NCI-H510A treated with DMSO at 0.1 percent for 48 hours (cell line): ENCODE measurements around the gene MDGA2.

Source experiments
- DNase-seq: peaks from one replicate; lab custom pipeline; 2025; lab: John Stamatoyannopoulos, UW

The MDGA2 gene

DNA sequence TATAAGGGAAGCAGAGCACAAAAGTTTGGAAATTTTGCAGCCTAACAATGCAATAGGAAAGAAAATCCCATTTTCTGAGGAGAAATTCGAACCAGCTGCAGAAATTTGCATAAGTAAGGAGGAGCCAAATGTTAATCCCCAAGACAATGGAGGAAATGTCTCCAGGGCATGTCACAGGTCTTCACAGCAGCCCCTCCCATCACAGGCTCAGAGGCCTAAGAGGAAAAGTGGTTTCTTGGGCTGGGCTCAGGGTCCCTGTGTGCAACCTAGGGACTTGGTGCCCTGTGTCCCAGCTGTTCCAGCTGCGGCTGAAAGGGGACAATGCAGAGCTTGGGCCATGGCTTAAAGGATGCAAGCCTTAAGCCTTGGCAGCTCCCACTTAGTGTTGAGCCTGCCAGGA lies 190.0 kb downstream of the MDGA2 start:
- DNase-seq = no peak

DNA sequence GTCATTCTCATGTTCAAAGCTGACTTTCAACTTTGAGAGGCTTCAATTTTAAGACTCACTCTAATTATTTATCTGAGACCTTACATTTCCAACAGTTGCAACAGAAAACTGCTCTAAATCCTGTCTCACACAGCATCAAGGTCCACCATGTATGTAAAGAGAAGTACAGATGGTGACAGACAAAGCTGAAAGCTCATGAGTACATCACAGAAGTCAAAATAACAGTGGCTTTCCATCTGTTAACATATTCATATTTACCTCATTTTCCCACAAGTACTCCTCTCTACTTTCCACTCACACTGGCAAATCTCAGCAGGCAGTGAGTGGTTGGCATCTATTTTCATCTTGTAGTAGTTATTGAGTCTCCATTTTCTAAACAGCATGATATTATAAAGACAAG lies 192.0 kb downstream of the MDGA2 start:
- no peak for DNase-seq

DNA sequence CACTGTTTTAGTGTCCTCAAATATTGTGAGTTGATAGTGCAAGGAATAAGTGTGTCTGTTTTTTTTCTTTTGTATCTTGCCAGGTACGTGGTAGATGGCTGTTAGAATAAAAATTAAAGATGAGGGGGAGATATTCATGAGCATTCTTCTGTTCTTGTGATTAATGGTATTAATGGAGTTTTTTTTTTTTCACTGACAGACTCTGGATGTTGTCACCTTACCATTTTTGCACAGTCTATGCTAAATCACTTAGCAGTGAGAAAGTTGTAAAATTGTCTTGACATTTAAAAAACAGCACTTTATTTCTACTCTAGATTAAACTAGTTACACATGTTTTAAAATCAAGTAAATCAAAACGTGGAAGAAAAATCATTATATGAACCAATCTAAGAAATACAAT lies 204.3 kb downstream of the MDGA2 start:
- no peak for DNase-seq

DNA sequence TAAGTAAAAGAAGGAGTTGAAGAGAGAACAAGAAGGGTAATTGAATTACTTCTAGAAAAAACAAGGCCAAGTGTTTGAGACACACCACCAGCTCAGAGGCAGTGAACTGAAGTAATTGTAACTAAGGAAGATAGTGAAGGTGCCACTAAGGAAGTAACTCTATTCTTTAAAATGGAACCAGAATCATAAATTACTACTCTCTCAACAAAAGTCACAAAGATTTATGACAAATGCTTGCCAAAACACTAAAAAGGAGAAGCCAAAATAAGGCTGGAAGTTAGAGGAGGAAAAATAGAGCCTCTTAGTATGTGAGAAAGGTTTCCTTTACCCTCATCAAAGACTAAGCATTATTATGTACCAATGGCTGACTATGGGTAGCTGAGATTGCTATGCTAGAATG lies 208.5 kb downstream of the MDGA2 start:
- DNase-seq = no peak

DNA sequence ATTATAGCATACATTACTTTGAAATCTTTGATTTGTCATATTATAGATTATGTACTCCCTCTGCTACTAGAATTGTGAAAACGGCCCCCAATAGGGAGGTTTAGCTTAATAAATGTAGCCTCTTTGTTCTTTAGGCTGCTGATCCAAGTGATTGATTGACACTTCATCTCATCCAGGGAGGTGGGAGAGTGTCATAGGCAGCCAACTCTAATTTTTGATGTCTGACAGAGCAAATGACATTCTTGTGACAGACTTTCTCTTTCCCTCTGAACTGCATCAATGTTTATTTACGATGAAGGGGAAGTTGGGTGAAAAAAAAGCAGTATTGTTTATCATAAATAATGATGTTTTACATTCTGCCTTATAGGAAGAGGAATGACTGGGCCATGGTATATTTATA lies 221.4 kb downstream of the MDGA2 start:
- DNase-seq = no peak

DNA sequence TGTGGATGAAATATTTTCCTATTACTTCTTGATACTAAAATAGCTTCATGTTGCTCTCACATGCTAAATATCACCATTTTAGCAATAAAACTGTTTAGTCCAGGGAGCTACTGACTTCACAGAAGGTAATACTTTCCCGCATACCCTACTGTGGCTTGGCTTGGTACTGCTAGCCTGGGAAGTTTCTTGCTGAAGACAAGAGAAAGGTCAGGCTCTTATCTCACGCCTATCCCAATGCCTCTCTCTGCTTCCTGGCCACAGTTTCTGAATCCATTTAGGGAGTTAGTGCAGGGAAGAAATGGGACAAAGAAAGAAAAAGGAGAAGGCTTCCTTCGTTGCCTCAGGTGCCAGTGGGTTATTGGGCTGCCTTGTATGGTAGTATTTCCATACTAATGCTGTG lies 228.3 kb downstream of the MDGA2 start:
- no peak for DNase-seq

DNA sequence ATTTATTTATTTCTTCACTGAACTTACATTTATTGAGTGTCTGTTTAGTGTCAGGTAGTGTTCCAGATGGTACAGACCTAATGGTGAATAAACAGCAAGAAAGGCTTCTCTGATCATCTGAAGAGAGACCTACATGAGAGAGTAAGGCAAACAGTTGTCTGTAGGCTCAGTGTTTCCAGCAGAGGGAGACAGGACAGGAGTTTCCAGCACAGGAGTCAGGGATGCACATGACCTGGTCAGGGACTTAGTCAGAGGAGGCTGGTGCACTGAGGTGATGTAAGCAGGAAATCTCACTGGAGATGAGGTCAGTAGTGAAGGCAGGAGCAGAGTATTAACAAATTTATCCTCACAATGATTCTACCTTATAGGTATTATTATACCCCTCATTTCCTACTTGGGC lies 233.2 kb downstream of the MDGA2 start:
- DNase-seq = no peak

DNA sequence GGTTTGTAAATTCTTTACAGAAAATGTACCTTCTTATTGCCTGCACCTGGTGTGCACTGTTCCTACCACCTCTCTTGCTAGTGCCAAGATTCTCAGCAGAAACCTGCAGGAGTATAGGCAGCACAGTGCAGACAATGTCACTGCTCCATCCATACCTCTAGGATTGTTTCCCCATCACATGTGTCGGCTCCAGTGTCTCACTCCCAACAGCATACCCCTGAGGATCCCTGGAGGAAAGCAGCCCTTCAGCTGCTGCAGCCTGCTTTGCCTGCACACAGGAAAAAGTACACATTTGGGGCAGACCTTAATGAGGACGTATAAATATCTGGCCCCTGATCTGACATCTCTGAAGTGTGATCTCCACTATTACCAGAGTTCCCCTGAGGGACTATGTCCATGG lies 235.5 kb downstream of the MDGA2 start:
- DNase-seq = no peak

DNA sequence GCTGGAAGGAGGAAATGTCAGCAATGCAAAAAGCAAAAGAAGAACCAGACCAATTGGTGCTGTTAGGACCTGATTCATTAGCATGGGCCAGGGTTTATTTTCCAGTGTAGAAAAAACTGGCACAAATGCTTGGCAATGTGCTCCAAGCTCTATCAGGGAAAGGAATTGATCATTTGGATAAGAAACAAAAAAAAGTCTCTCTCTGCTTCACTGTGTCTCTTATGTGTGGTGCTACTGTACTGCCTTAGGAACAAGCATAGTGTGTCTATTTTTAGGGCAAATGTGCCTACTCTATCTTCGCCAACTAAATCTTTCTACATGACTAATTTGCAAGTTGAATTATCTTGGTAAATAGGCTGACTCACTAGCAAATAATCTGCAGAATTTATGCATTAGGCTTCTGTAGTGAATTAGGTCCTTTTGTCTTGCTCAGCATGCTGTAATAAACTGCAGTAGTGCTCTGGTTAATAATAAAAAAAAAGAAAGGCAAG lies 236.7 kb downstream of the MDGA2 start:
- DNase-seq = no peak

DNA sequence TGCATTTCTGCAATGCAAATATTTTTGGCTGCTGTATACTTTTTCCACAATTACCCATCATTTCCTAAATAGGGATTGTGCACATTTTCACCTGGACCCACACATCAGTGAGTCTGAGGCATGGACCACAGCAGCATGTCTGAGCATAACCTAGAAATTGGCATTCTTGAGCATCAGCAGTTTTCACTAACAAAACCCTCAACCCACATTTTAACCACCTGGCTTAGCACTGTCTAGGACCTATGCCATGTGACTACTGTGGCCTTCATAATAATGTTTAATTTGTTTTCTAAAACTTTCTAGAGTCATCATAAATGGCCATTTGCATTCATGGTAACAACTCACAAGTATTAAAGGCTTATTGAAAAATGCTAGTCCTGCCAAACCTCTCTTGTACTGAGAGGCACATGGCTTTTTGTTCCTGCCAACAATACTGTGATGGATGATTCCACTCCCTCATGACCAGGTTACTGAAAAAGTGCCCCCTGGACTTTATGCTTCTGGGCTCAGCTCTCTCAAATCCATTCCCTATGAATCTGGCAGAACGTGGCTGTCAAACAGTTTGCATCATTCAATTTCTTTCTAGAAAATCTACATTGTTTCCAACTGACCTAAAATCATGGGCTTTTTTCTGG lies 240.0 kb downstream of the MDGA2 start:
- DNase-seq = no peak

DNA sequence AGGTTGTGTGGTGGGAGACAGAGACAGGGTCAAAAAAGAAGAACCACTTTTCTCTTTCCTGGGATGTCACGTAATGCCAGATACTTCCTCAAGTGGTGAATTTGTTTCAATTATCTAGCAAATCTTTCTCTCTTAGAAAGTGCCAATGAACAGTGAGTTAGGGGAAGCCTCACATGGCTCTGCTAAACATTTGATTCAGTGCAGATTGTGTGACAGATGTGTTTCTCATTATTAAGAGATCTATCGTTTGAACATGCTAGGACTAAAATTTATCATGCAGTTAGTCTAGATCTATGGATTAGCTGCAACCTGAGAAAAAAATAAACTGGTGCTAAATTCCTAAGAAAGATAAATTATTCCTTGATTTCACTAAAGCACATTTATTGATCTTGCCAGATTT lies 247.8 kb downstream of the MDGA2 start:
- no peak for DNase-seq

DNA sequence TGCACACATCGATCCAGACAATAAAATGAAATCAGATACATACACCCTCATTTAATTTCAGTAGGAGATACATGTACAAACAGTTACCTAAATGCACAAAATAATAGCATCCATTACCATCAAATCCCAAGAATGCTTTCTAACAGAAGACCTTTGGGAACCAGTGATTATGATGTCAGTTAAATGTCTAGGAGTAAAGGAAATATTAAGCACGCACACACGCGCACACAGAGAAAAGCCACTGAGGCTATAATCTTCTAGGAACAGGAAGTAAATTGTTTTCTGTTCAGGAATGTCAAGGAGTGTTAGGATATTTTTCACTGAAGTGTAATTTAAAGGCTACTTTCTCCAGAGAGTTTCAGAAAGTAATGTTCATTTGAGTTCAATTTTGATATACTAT lies 250.1 kb downstream of the MDGA2 start:
- DNase-seq = no peak

DNA sequence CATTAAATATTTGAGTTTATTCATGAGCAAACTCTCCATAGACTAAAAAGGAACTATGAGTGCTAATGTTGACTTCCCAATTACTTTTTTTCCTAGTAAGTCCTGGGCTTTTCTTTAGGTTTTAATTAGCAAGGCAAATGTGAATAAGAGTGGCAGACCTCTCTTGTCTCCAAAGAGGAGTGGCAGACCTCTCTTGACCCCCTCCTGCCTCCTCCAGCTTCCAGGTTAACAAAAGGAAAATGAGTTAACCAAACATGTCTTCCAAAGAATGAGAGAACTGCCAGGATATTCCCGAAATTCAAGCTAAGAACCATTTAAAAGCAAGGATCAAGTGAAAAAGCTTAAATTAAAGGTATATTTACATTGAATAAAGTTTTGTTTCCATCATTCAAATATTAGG lies 253.2 kb downstream of the MDGA2 start:
- no peak for DNase-seq

DNA sequence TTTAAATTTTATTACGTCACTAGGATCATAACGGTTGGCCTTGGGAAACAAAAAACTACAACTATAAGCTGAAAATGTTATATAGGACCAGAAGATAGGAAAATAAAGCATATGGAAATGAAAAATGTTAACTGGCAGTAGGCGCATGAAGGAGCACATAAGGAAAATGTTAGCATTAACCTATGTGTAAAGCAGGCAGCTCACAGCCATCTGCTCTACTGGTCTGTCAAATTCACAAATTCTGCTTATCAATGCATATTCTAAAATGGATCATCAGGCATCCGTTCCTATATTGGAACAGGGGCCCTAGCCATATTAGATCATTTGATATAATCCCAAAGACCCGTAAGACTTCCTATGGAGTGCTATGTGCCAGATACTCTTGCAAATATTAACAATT lies 263.9 kb downstream of the MDGA2 start:
- DNase-seq = no peak

DNA sequence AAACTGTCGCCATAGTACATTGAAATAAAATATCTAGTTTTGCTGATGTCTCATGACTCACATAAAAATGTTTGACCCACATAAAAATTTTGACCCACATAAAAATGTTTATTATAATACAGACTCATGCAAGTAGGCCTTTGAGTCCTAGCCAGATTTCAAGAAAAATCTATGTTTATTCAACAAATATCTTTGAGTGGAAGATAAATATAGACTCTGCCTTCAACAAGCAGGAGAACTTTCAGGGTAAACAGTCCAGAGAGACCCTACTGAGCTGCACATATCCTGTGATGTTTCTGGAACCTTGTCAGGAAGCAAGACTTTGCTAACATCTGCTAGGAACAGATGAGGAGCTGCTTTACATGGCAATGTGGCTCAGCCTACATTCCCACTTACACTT lies 283.1 kb downstream of the MDGA2 start:
- DNase-seq = no peak

DNA sequence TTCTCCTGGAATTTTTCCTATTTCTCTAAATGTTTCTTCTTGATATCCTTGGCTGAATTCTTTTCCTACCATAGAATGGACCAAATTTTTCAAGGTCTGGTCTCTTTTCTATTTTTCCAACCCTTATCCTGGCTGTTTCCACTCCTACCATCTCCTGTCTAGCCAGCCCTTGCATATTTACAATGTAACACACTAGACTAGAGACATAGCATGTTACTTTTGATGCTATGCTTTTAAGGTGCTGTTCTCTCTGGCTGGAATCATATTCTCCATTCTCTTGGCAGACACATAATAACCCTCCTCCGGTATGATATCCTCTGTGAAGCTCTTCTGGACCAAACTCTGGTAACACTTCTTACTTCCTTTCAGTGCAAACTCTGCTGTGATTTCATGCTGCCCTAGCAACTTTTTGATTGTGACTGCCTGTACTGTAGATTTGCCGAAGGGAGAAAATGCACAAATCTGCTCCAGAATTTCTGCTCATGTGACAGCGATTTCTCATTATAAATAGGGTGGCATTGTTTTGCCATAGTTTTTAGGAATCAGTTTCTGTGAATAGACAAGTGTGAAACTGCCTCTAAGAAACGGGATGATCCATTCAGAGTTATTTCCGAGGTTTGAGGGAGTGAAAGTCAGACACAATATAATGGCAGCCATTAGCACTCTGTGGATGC lies 284.4 kb downstream of the MDGA2 start:
- no peak for DNase-seq

DNA sequence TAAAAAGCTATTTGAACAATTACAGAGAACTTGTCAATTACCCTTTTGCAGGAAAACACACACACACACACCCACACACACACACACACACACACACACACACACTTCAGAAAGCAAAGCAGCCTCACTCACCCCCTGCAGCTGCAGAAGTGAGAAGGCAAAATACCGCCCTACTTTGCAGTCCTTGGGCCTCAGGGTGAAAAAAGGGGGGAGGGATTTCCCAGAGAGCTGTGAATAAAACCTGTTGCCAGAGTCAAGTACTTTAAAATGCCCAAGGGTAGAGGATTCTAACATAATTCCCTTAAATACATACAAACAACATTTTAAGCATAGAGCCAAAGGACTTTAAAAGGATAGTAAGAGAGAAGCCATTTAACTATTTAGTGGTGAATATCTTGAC lies 285.9 kb downstream of the MDGA2 start:
- DNase-seq = no peak

DNA sequence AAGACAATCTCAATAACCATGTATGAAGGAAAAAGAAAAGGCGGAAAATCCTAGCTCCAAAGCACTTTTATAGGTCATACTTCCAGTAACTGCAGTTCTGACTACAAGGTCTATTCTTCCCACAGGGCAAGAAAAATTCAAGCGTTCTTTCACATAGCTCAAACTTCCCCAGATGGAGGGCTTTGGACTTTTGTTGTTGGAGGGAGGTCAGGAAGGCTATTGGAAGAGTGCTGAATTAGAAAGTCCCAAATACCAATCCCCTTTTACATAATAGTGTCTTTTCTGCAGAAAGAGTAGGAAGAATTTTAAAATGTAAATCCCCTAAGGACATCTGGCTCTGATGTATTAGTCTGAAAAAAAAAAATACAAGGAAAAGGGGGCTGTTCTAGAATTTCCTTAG lies 309.4 kb downstream of the MDGA2 start:
- no peak for DNase-seq

DNA sequence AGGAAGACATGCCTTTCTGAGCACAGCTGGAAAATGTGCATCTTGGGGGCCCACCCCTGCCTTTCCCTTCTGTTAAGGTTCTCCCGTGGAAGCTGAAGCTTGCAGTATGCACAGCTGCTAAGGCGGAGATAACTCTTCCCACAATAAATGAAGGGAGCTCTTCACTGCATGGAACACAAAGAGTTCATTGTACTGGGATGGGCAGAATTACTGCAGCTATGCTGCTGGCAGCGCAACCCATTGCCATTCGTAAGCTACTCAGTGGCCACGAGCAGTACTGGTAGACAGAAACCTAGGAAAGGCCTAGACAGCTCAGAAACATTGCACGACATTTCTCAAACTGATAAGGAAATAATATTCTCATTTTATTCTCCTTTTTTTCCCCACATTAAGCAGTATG lies 310.2 kb downstream of the MDGA2 start:
- no peak for DNase-seq

DNA sequence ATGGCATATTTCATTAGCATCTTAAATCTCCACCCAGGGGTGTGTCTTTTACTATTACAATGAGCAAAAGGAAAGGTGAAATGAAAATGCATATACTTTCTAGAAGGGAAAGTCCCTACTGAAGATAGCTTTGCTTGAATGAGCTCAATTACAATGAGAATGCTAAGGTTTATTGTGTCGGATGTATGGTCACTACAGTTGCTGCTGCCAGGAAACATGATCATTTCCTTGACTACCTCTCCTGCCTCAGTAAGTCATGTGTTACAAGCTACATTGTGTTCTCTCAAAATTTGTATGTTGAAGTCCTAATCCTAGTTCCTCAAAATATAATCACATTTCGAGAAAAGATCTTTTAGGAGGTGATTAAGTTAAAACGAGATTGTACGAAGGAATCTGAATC lies 322.2 kb downstream of the MDGA2 start:
- DNase-seq = no peak

DNA sequence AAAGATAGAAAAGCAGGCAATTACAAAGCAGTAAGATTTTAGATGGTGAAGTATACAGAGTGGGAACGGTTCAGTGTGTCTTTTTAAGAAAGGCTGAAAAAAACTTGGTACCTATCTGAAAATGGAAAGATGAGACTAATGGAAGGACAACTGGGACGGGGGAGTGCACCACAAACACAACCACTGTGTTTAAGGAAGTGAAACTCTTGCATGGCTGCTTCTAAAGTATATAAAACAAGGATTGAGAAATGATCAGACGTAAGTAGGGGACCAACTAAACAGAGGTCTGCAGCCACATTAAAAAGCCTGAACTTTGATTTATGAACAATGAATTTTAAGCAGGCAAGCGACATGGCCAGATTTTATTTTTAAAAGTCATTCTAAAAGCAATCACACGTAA lies 328.6 kb downstream of the MDGA2 start:
- DNase-seq = no peak

DNA sequence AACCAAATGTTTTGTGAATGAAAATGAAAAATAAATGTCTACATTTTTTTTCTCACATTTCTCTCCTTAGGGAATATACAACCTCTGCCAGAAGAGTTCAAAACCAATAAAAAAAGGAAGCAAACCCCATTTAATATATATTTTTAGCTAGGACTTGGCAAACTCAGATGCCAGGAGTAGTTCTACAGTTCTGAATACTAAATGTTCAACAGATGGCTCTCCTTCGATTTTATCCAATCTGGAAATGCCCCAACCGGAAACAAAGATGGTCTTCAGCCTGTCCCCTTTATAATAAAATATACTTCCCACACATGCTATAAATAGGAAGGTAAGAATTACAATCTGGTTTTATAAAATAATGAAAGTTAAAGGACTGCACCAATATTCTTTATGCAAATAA lies 330.4 kb downstream of the MDGA2 start:
- DNase-seq = no peak

DNA sequence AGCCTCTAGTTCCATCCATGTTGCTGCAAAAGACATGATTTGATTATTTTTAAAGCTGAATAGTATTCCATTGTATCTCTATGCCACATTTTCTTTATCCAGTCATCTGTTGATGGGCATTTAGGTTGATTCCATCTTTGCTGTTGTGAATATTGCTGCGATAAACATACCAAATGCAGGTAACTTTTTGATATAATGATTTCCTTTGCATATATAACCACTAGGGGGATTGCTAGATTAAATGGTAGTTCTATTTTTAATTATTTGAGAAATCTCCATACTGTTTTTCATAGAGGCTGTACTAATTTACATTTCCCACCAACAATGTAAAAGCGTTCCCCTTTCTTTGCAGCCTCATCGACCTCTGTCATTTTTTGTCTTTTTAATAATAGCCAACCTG lies 342.5 kb downstream of the MDGA2 start:
- DNase-seq = no peak

DNA sequence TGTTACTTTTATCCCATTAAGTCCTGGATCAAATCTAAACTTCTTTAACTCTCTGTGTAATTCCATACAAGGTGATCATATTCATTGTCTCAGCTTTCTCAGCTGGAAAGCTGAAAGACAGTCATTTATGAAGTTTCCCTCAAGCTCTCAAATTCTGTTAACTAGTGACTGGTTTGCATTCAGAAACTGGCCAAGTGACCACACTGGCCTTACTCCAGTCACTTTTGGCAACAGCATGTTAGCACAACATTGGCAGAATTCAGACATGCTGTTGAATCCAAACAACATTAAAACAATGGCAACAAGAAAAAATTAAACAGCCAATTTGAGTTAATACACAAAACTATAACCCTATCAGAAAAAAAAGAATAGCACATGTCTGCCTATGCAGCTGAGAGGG lies 343.3 kb downstream of the MDGA2 start:
- no peak for DNase-seq
